HG02798 (cell line): ENCODE results near the gene TPM1.
"Not testable (repeated sequence)": the region's sequence is repeated elsewhere in the genome, so short reads cannot be mapped to it uniquely, and the experiment has no call there.

Experiments
- ATAC-seq: cut with Tn5 transposase; IDR thresholded peaks from one replicate; pipeline ENCODE4 v1.9.1; 2021; ENCODE audit warnings: mild to moderate bottlenecking; ENCODE audit not compliant: unreplicated experiment, poor library complexity

TPM1 gene

GRCh38 chr15:63041974-63042876 lies at the start of gene TPM1:
Gene TPM1, plus strand, starts transcription at chr15:63042747. Its CDS starts 83 bp downstream, at chr15:63042830.
- ATAC-seq: no peak

- ATAC-seq: no peak
These were observed 49.5 kb upstream of the TPM1 start for GRCh38 chr15:62993066-62993465.

GRCh38 chr15:62993632-62994031 lies 48.9 kb upstream of the TPM1 start:
- ATAC-seq: not testable (repeated sequence)

- ATAC-seq: no peak
These were observed 48.1 kb upstream of the TPM1 start for GRCh38 chr15:62994439-62994838.

- ATAC-seq: no peak
These were observed 47.4 kb upstream of the TPM1 start for GRCh38 chr15:62994975-62995681.

GRCh38 chr15:62997441-62997840 lies 45.1 kb upstream of the TPM1 start:
- ATAC-seq: no peak

GRCh38 chr15:62998262-62998890 lies 44.2 kb upstream of the TPM1 start:
- no peak for ATAC-seq

- ATAC-seq: no peak
These were observed 43.4 kb upstream of the TPM1 start for GRCh38 chr15:62999178-62999577.

- no peak for ATAC-seq
These were observed 42.5 kb upstream of the TPM1 start for GRCh38 chr15:62999923-63000561.

GRCh38 chr15:63000706-63001105 lies 41.8 kb upstream of the TPM1 start:
- ATAC-seq: no peak

GRCh38 chr15:63004211-63004610 lies 38.3 kb upstream of the TPM1 start:
- ATAC-seq: no peak

- no peak for ATAC-seq
These were observed 36.3 kb upstream of the TPM1 start for GRCh38 chr15:63006032-63006878.

GRCh38 chr15:63008333-63009049 lies 34.1 kb upstream of the TPM1 start:
- no peak for ATAC-seq

GRCh38 chr15:63010386-63010785 lies 32.2 kb upstream of the TPM1 start:
- no peak for ATAC-seq

GRCh38 chr15:63010920-63011693 lies 31.4 kb upstream of the TPM1 start:
- no peak for ATAC-seq

- no peak for ATAC-seq
These were observed 30.1 kb upstream of the TPM1 start for GRCh38 chr15:63012444-63012843.

- ATAC-seq: no peak
These were observed 29.3 kb upstream of the TPM1 start for GRCh38 chr15:63013052-63013808.

- ATAC-seq: no peak
These were observed 28.0 kb upstream of the TPM1 start for GRCh38 chr15:63014578-63014977.
